Stimulated activated CD4-positive, alpha-beta T cell treated with anti-CD3 and anti-CD28 coated beads, Interleukin-1b, Interleukin-23, amount 100 ng/mL, for 48 hours (primary cell): ENCODE data around the gene C4orf46.

Experiments
- DNase-seq: peaks from one replicate; pipeline ENCODE4 v3.0.0-alpha.2; 2020

Gene C4orf46

DNA sequence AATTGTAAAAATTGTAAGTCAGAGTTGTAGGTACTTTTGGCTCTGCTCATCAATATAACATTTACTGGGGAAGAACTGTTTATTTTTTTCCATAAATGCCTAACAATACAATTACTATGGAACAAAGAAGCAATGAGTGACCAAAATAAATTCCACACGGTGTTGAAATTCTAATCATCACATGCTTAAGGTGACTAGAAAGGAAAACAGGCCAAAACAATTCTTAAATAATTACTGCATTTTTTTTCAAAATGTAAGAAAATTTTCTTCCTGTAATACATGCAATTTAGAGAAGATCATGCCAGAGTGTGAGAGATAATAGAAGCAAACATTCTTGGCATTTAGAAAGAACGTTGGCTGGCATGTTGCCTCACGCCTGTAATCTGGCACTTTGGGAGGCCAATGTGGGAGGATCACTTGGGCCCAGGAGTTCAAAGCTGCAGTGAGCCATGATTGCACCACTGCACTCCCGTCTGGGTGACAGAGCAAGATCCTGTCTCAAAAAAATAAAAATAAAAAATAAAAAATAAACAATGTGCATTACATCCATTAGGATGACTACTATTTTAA is 22.5 kb downstream of the C4orf46 start:
- no peak for DNase-seq

GRCh38 chr4:158644760-158645159 is 26.9 kb downstream of the C4orf46 start:
- DNase-seq: no peak

DNA sequence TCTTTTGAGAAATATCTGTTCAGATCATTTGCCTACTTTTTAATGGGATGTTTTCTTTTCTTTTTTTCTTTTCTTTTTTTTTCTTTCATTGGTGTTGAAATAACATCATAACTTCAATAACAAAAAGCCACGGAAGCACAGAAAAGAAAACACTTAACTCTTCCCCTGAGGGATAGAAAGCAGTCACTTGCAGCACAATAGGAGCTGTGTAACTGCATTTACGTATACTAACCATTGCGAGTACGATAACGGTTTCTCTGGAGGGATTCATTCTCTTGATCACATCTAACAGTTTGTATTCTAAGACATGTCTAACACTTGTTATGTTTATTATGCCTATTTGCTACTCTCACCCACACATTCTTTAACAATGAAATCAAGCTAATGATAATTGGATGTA is 27.3 kb downstream of the C4orf46 start:
- DNase-seq: no peak

GRCh38 chr4:158636619-158637018 is 35.1 kb downstream of the C4orf46 start:
- DNase-seq: no peak

- DNase-seq: no peak
Measured at GRCh38 chr4:158630893-158631292, 40.8 kb downstream of the C4orf46 start.

GRCh38 chr4:158625544-158625943 is 46.1 kb downstream of the C4orf46 start:
- no peak for DNase-seq

GRCh38 chr4:158624889-158625478 is 46.7 kb downstream of the C4orf46 start:
- no peak for DNase-seq

DNA sequence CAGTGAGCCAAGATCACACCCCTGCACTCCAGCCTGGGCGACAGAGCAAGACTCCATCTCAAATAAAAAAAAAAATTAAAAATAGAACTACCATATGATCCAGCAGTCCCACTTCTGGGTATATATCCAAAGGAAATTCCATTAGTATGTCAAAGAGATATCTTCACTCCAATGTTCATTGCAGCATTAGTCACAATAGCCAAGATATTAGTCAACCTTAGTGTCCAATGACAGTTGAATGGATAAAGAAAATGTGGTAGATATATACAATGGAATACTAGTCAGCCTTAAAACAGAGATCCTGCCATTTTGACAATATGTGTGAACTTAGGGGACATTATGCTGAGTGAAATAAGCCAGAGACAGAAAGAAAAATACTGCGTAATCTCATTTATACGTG is 49.4 kb downstream of the C4orf46 start:
- DNase-seq: no peak

DNA sequence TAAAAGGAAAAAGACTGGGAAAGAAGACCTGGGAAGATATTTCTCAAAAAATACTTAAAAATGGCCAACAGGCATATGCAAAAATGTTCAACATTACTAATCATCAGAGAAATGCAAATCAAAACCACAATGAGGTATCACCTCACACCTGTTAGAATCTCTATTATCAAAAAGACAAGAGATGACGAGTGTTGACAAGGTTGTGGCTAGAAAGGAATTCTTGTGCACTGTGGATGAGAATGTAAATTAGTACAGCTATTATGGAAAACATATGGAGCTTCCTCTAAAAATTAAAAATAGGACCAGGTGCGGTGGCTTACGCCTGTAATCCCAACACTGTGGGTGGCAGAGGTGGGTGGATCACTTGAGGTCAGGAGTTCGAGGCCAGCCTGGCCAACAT is 50.0 kb downstream of the C4orf46 start:
- DNase-seq: no peak

- DNase-seq: no peak
Measured at GRCh38 chr4:158617956-158618355, 53.7 kb downstream of the C4orf46 start.
